ENCODE data around the gene SLAMF8. TPM values are rescaled to one million over a fixed set of nuclear protein-coding genes. Genes with fewer than 3 reads are reported as not detected.

SLAMF8 gene
- polyA plus RNA-seq, 1 experiment, result not detected

- ChIA-PET POLR2A (interaction anchor here (1.5 kb wide), 1 partner anchor 89 kb away, joined by 3 read pairs; no protein-coding TSS in a partner anchor), CTCF (interaction anchor here (1.6 to 13.0 kb wide), 12 partner anchors 12 to 205 kb away, joined by 4 to 556 read pairs (median 18); partner anchors contain the start of genes DUSP23 and SLAMF8)
- no peak overlapping the region for H3K27ac ChIP-seq (ENCODE audit: low read depth, low read length)
- no peak for DNase-seq (ENCODE audit: low read depth, low spot score)
- H3K27me3 ChIP-seq (ENCODE audit: control insufficient read depth, insufficient read depth, low read length), result peaks cover 26% of the 10 kb centered on the region
- no peak for TF ChIP-seq CTCF (IDR thresholded peaks at IDR 0.05; ENCODE audit: low read depth, low read length)
- no peaks in the 10 kb centered on the region for H3K9me3 ChIP-seq (ENCODE audit: control insufficient read depth, insufficient read depth, low read length)
- no peak overlapping the region for H3K4me3 ChIP-seq (ENCODE audit: low read depth, low read length)
Measured at GRCh38 chr1:159800177-159800930, 26.3 kb upstream of the SLAMF8 start.

DNA sequence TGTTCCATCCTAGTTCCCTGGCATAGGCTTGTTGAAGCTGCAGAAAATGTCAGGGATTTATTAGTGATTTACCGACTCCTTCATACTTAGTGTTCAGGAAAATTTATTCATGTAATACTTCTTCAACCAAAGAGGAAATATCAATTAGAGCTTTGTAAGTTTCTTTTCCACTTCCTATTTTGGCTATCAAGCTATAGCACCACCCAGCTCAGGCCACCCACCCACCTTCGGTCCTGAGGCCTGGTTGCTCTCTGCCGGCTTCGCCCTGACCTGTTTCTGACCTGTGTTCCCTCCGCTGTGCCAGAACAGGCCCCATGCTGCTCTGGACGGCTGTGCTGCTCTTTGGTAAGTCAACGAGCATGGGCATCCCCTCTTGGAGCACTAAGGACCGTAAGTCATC, 24.6 kb upstream of the SLAMF8 start, which contains the start of gene FCRL6:
TSS of gene FCRL6 (plus strand) at position 250 of the 400 bp plus-strand sequence. CDS start at position 315, 65 bp downstream.
- H3K4me3 ChIP-seq (ENCODE audit: low read depth, low read length), result no peak within 1 kb of the TSS
- no peak for TF ChIP-seq CTCF (IDR thresholded peaks at IDR 0.05; ENCODE audit: low read depth, low read length)
- H3K27me3 ChIP-seq (ENCODE audit: control insufficient read depth, insufficient read depth, low read length), result peaks cover 13% of the 10 kb centered on the region
- ChIA-PET CTCF (interaction anchor here (0.9 to 13.0 kb wide), 6 partner anchors 21 to 575 kb away, joined by 3 to 556 read pairs (median 4); partner anchors contain the start of gene DUSP23), POLR2A (no interaction called here)
- no peak within 1 kb of the TSS for H3K27ac ChIP-seq (ENCODE audit: low read depth, low read length)
- no peaks in the 10 kb centered on the region for H3K9me3 ChIP-seq (ENCODE audit: control insufficient read depth, insufficient read depth, low read length)
- DNase-seq (ENCODE audit: low read depth, low spot score), result no peak

GRCh38 chr1:159803956-159804689, 22.6 kb upstream of the SLAMF8 start:
- Histone ChIP-seq H3K27ac (ENCODE audit: low read depth, low read length) (no peak overlapping the region), H3K9me3 (ENCODE audit: control insufficient read depth, insufficient read depth, low read length) (no peaks in the 10 kb centered on the region), H3K4me3 (ENCODE audit: low read depth, low read length) (no peak overlapping the region), H3K27me3 (ENCODE audit: control insufficient read depth, insufficient read depth, low read length) (peaks cover 10% of the 10 kb centered on the region)
- no peak for TF ChIP-seq CTCF (IDR thresholded peaks at IDR 0.05; ENCODE audit: low read depth, low read length)
- no peak for DNase-seq (ENCODE audit: low read depth, low spot score)
- POLR2A ChIA-PET, result no interaction called here
- CTCF ChIA-PET, result interaction anchor here (0.8 to 13.0 kb wide), 5 partner anchors 14 to 203 kb away, joined by 3 to 556 read pairs (median 4); partner anchors contain the start of gene DUSP23

- ChIA-PET CTCF (interaction anchor here (1.5 to 13.0 kb wide), 3 partner anchors 24 to 203 kb away, joined by 4 to 556 read pairs (median 31); partner anchors contain the start of gene DUSP23), POLR2A (no interaction called here)
- H3K9me3 ChIP-seq (ENCODE audit: control insufficient read depth, insufficient read depth, low read length), result no peaks in the 10 kb centered on the region
- no peak overlapping the region for H3K4me3 ChIP-seq (ENCODE audit: low read depth, low read length)
- peaks cover 17% of the 10 kb centered on the region for H3K27me3 ChIP-seq (ENCODE audit: control insufficient read depth, insufficient read depth, low read length)
- no peak for TF ChIP-seq CTCF (IDR thresholded peaks at IDR 0.05; ENCODE audit: low read depth, low read length)
- no peak overlapping the region for H3K27ac ChIP-seq (ENCODE audit: low read depth, low read length)
- no peak for DNase-seq (ENCODE audit: low read depth, low spot score)
Measured at GRCh38 chr1:159804924-159805323, 21.7 kb upstream of the SLAMF8 start.
